ENCODE results near the gene NPPC.
"Not testable (repeated sequence)": the region's sequence is repeated elsewhere in the genome, so short reads cannot be mapped to it uniquely, and the experiment has no call there.

The NPPC gene

DNA sequence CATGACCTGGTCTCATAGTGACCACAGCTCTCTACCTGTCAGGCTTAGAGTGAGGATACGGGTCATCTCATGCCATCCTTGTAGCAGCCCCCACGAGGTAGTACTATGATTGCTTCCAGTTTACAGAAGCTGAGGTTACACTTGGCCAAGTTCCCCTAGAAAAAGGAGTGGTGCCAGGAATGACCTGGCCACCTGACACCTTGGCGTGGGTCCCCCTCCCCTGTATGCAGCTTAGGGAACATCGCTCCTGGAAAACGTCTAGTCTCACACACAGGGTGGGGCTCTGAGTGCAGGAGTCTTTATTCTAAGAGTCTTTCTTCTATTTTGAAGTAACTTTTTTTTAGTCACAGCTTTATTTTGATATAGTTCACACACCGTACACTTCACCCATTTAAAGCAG is 14.8 kb downstream of the NPPC start:
- no peak for TF ChIP-seq CTCF (IDR thresholded peaks at IDR 0.05; ENCODE audit: borderline replicate concordance, insufficient read depth, low read depth, low read length)
- no peak overlapping the region for H3K4me3 ChIP-seq (ENCODE audit: low read depth, low read length)

- H3K4me3 ChIP-seq (ENCODE audit: low read depth, low read length) = no peak overlapping the region
- no peak for TF ChIP-seq CTCF (IDR thresholded peaks at IDR 0.05; ENCODE audit: borderline replicate concordance, insufficient read depth, low read depth, low read length)
Observed at GRCh38 chr2:231910771-231911170, 15.4 kb downstream of the NPPC start.

GRCh38 chr2:231910161-231910560 is 16.0 kb downstream of the NPPC start:
- not testable (repeated sequence) for H3K4me3 ChIP-seq (ENCODE audit: low read depth, low read length)

GRCh38 chr2:231909631-231910030 is 16.6 kb downstream of the NPPC start:
- no peak for TF ChIP-seq CTCF (IDR thresholded peaks at IDR 0.05; ENCODE audit: borderline replicate concordance, insufficient read depth, low read depth, low read length)
- H3K4me3 ChIP-seq (ENCODE audit: low read depth, low read length) = no peak overlapping the region

DNA sequence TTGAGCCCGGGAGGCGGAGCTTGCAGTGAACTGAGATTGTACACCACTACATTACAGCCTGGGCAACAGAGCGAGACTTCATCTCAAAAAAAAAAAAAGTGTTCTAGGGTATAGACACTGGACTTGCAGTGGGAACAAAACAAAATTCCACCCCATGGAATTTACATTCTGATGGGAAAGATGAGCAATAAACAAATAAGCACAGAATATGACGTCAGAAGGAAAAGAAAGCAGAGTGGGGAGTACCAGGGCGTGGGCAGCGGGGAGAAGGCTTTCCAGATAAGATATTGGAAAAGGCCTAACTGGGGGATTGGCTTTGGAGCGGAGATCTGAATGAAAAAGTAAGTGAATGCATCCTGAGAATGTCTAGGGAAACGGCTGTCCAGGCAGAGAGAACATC is 17.6 kb downstream of the NPPC start:
- H3K4me3 ChIP-seq (ENCODE audit: low read depth, low read length) = no peak overlapping the region
- no peak for TF ChIP-seq CTCF (IDR thresholded peaks at IDR 0.05; ENCODE audit: borderline replicate concordance, insufficient read depth, low read depth, low read length)

- H3K4me3 ChIP-seq (ENCODE audit: low read depth, low read length) = no peak overlapping the region
- TF ChIP-seq CTCF (IDR thresholded peaks at IDR 0.05; ENCODE audit: borderline replicate concordance, insufficient read depth, low read depth, low read length) = no peak
Observed at GRCh38 chr2:231907765-231908164, 18.4 kb downstream of the NPPC start.

DNA sequence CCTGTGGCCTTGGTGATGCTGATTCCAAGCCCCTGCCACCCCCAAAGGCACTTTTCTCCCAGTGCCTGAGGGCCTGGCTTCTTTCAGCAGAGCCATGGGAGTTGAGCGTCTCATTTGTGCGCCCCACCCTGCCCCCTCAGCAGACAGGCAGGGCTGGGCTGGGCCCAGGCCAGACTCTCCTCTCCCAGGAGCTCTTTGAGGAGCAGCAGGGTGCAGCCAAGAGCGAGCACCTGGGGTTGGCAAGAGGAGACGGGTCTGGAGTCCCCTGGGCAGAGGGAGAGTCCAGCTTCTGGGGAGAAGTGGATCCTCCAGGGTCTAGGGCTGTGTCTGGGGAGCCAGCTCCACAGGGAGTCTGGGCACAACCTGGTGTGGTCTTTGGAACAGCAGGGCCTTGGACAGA is 21.2 kb downstream of the NPPC start:
- no peak overlapping the region for H3K4me3 ChIP-seq (ENCODE audit: low read depth, low read length)
- no peak for TF ChIP-seq CTCF (IDR thresholded peaks at IDR 0.05; ENCODE audit: borderline replicate concordance, insufficient read depth, low read depth, low read length)

- TF ChIP-seq CTCF (IDR thresholded peaks at IDR 0.05; ENCODE audit: borderline replicate concordance, insufficient read depth, low read depth, low read length) = no peak
Observed at GRCh38 chr2:231904161-231904611, 22.0 kb downstream of the NPPC start.

More at GRCh38 chr2:231904161-231904611, 22.0 kb downstream of the NPPC start:
- H3K4me3 ChIP-seq (ENCODE audit: low read depth, low read length) = no peak overlapping the region

Measured in GM12875 (cell line).